GM19372 (cell line): ENCODE measurements around the gene GRIK3.
"Not testable (repeated sequence)": the region's sequence is repeated elsewhere in the genome, so short reads cannot be mapped to it uniquely, and the experiment has no call there.

Experiments used
- ATAC-seq: cut with Tn5 transposase; IDR thresholded peaks from one replicate; pipeline ENCODE4 v1.9.1; 2021; ENCODE audit warnings: mild to moderate bottlenecking, low read depth, moderate library complexity; ENCODE audit not compliant: unreplicated experiment

GRIK3 gene

GRCh38 chr1:36913484-36914060 is 120.7 kb downstream of the GRIK3 start:
- ATAC-seq = no peak

- ATAC-seq = no peak
These were observed 121.3 kb downstream of the GRIK3 start for GRCh38 chr1:36913016-36913415.

GRCh38 chr1:36912365-36912865 is 121.9 kb downstream of the GRIK3 start:
- ATAC-seq = no peak

GRCh38 chr1:36911561-36912364 is 122.6 kb downstream of the GRIK3 start:
- no peak for ATAC-seq

GRCh38 chr1:36910886-36911540 is 123.3 kb downstream of the GRIK3 start:
- ATAC-seq = no peak

- no peak for ATAC-seq
These were observed 124.2 kb downstream of the GRIK3 start for GRCh38 chr1:36909946-36910725.

GRCh38 chr1:36909359-36909758 is 125.0 kb downstream of the GRIK3 start:
- not testable (repeated sequence) for ATAC-seq

GRCh38 chr1:36908096-36908495 is 126.2 kb downstream of the GRIK3 start:
- ATAC-seq = no peak

- ATAC-seq = no peak
These were observed 127.8 kb downstream of the GRIK3 start for GRCh38 chr1:36906555-36906954.

GRCh38 chr1:36905941-36906340 is 128.4 kb downstream of the GRIK3 start:
- ATAC-seq = no peak

- no peak for ATAC-seq
These were observed 134.2 kb downstream of the GRIK3 start for GRCh38 chr1:36900128-36900527.

- ATAC-seq = not testable (repeated sequence)
These were observed 136.5 kb downstream of the GRIK3 start for GRCh38 chr1:36897813-36898212.

- no peak for ATAC-seq
These were observed 139.5 kb downstream of the GRIK3 start for GRCh38 chr1:36894824-36895223.

GRCh38 chr1:36890776-36891175 is 143.5 kb downstream of the GRIK3 start:
- no peak for ATAC-seq

GRCh38 chr1:36889478-36890226 is 144.7 kb downstream of the GRIK3 start:
- no peak for ATAC-seq

GRCh38 chr1:36888811-36889477 is 145.4 kb downstream of the GRIK3 start:
- no peak for ATAC-seq

GRCh38 chr1:36885540-36886357 is 148.6 kb downstream of the GRIK3 start:
- no peak for ATAC-seq

GRCh38 chr1:36884801-36885200 is 149.5 kb downstream of the GRIK3 start:
- ATAC-seq = no peak
